Endothelial cell (in vitro differentiated cells): Measurements from ENCODE around the gene TPM2. TPM values are rescaled to one million over a fixed set of nuclear protein-coding genes. Genes with fewer than 3 reads are reported as not detected.
A peak's percentile ranks its signal among the peaks of the same experiment; 100 is the strongest.

ENCODE experiments used
- DNase-seq: peaks from one replicate; pipeline ENCODE4 v3.0.0; 2021; ENCODE audit warnings: low spot score
- H3K27ac Mint-ChIP-seq: one replicate; pipeline ENCODE4 v1.8.0; 2021; ENCODE audit warnings: mixed read lengths, inconsistent platforms; ENCODE audit not compliant: unreplicated experiment
- H3K27me3 Mint-ChIP-seq: one replicate; pipeline ENCODE4 v1.8.0; 2021; ENCODE audit warnings: mild to moderate bottlenecking, moderate library complexity, mixed read lengths, inconsistent platforms; ENCODE audit not compliant: unreplicated experiment
- H3K36me3 Mint-ChIP-seq: one replicate; pipeline ENCODE4 v1.8.0; 2021; ENCODE audit warnings: mild to moderate bottlenecking, low read depth, mixed read lengths, inconsistent platforms; ENCODE audit not compliant: unreplicated experiment
- H3K4me1 Mint-ChIP-seq: one replicate; pipeline ENCODE4 v1.8.0; 2021; ENCODE audit warnings: mild to moderate bottlenecking, mixed read lengths, inconsistent platforms; ENCODE audit not compliant: unreplicated experiment
- H3K4me3 Mint-ChIP-seq: one replicate; pipeline ENCODE4 v1.8.0; 2021; ENCODE audit warnings: mild to moderate bottlenecking, mixed read lengths, inconsistent platforms; ENCODE audit not compliant: unreplicated experiment
- H3K9me3 Mint-ChIP-seq: one replicate; pipeline ENCODE4 v1.8.0; 2021; ENCODE audit warnings: mixed read lengths, inconsistent platforms; ENCODE audit not compliant: unreplicated experiment
- CTCF ChIP-seq: fragments of 200-600 bp; sonication (generic); IDR thresholded peaks from one replicate; pipeline ENCODE4 v1.5.0; 2021; ENCODE audit warnings: antibody characterized with exemption; ENCODE audit not compliant: unreplicated experiment
- total RNA-seq: library from RNA; stranded (reverse); fragmentation: NEBNext Ultra II Directional; extraction: Animal tissue kit (Norgen Biotek cat#: 25700); gene quantifications from one replicate; pipeline ENCODE4 v1.2.1, GENCODE V29; 2021; ENCODE audit not compliant: unreplicated experiment

The TPM2 gene
- total RNA-seq, 1 donor from 2014 or later: 173 TPM

DNA sequence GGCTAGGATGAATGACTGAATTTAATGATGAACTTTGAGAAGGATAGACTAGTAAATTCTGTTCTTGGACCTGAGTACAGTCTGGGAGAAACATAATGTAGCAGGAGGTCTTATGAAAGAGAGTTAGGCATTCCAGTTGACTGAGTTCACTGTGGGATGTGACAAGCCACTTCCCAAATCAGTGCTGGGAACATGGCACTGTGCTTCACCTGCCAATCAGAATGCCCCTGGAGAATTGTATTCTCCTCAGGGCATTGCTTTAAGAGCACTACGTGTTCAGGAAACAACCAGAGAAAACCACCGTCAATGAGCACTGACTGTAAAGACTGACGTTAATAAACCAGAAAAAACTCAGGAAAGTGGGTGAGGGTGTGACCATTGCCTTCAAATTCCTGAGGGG, 30.4 kb downstream of the TPM2 start:
- Mint-ChIP-seq H3K36me3 (peaks cover 18% of the 10 kb centered on the region), H3K4me3 (peak overlapping the region; percentile 88), H3K9me3 (peaks cover 4% of the 10 kb centered on the region), H3K27ac (no peak overlapping the region), H3K4me1 (peaks cover 35% of the 10 kb centered on the region), H3K27me3 (peaks cover 32% of the 10 kb centered on the region)
- DNase-seq: no peak
- no peak for TF ChIP-seq CTCF

- Mint-ChIP-seq H3K27me3 (peaks cover 32% of the 10 kb centered on the region), H3K9me3 (peaks cover 4% of the 10 kb centered on the region)
- no peak for DNase-seq
These were observed 30.8 kb downstream of the TPM2 start for GRCh38 chr9:35658968-35659220.

GRCh38 chr9:35658137-35658967, 31.4 kb downstream of the TPM2 start, which contains the start of gene CCDC107:
Gene CCDC107, plus strand, starts transcription at chr9:35658292. Its CDS starts 88 bp downstream, at chr9:35658380.
- Mint-ChIP-seq H3K9me3 (peaks cover 4% of the 10 kb centered on the region), H3K4me1 (peaks cover 35% of the 10 kb centered on the region), H3K27me3 (peaks cover 31% of the 10 kb centered on the region), H3K36me3 (peaks cover 18% of the 10 kb centered on the region), H3K4me3 (peak within 1 kb of the TSS; percentile 91), H3K27ac (peak within 1 kb of the TSS; percentile 99)
- TF ChIP-seq CTCF: peak; percentile 76
- DNase-seq: peak; percentile 88

More at GRCh38 chr9:35658968-35659220, 30.8 kb downstream of the TPM2 start:
- no peak for TF ChIP-seq CTCF
- peak overlapping the region; percentile 78 for H3K27ac Mint-ChIP-seq
- H3K4me3 Mint-ChIP-seq: peak overlapping the region; percentile 88
- H3K36me3 Mint-ChIP-seq: peaks cover 18% of the 10 kb centered on the region
- peaks cover 35% of the 10 kb centered on the region for H3K4me1 Mint-ChIP-seq

DNA sequence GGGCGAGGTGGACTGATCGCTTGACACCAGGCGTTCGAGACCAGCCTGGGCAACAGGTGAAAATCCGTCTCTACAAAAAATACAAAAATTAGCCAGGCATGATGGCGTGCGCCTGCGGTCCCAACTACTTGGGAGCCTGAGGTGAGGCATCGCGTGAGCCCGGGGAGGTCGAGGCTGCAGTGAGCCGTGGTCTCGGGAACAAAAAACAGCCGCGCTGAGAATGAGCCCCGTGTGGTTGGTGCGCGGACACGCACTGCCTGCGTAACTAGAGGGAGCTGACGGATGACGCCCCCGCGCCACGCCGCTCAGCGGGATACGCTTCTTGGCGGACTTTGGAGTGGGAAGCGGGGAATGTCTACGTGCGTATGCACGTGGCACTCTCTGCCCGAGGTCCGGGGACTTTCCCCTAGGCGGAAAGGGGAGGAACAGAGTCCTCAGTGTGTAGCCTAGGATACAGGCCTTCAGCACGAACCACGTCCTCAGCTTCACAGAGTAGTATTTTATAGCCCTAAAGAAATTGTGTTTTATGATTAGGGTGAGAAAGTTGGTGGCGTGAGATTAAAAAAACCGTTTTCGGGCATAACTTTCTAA, 32.1 kb downstream of the TPM2 start, which contains the start of gene RMRP:
Gene RMRP (minus strand): TSS at position 474 of the 591 bp plus-strand sequence.
- Mint-ChIP-seq H3K9me3 (peaks cover 4% of the 10 kb centered on the region), H3K36me3 (peaks cover 18% of the 10 kb centered on the region), H3K4me3 (peak within 1 kb of the TSS; percentile 91), H3K27ac (peak within 1 kb of the TSS; percentile 99), H3K4me1 (peaks cover 34% of the 10 kb centered on the region), H3K27me3 (peaks cover 25% of the 10 kb centered on the region)
- peak; percentile 92 for DNase-seq
- no peak for TF ChIP-seq CTCF
